ENCODE results near the gene PTPN6.

PTPN6 gene

GRCh38 chr12:6952121-6952862 is 1.1 kb downstream of the PTPN6 start:
- Mint-ChIP-seq H3K4me3 (peak overlapping the region; percentile 98), H3K27me3 (ENCODE audit: low read depth) (no peaks in the 10 kb centered on the region), H3K27ac (peak overlapping the region; percentile 93), H3K9me3 (no peaks in the 10 kb centered on the region), H3K4me1 (ENCODE audit: low read depth) (peaks cover 69% of the 10 kb centered on the region), H3K36me3 (ENCODE audit: low read depth) (peaks cover 54% of the 10 kb centered on the region)
- no peak for DNase-seq (ENCODE audit: low spot score)

GRCh38 chr12:6952863-6953441 is 1.8 kb downstream of the PTPN6 start:
- H3K4me1 Mint-ChIP-seq (ENCODE audit: low read depth), result peaks cover 66% of the 10 kb centered on the region
- H3K9me3 Mint-ChIP-seq, result no peaks in the 10 kb centered on the region
- H3K4me3 Mint-ChIP-seq, result peak overlapping the region; percentile 98
- H3K27me3 Mint-ChIP-seq (ENCODE audit: low read depth), result no peaks in the 10 kb centered on the region
- DNase-seq (ENCODE audit: low spot score), result no peak
- peaks cover 57% of the 10 kb centered on the region for H3K36me3 Mint-ChIP-seq (ENCODE audit: low read depth)
- peak overlapping the region; percentile 93 for H3K27ac Mint-ChIP-seq

GRCh38 chr12:6953442-6954315 is 2.5 kb downstream of the PTPN6 start:
- Mint-ChIP-seq H3K4me3 (peak overlapping the region; percentile 98), H3K27me3 (ENCODE audit: low read depth) (no peaks in the 10 kb centered on the region), H3K9me3 (no peaks in the 10 kb centered on the region), H3K36me3 (ENCODE audit: low read depth) (peaks cover 64% of the 10 kb centered on the region), H3K4me1 (ENCODE audit: low read depth) (peaks cover 69% of the 10 kb centered on the region), H3K27ac (peak overlapping the region; percentile 93)
- peak; percentile 84 for DNase-seq (ENCODE audit: low spot score)

GRCh38 chr12:6954316-6955107 is 3.4 kb downstream of the PTPN6 start:
- Mint-ChIP-seq H3K36me3 (ENCODE audit: low read depth) (peaks cover 73% of the 10 kb centered on the region), H3K4me3 (peak overlapping the region; percentile 98), H3K27ac (peak overlapping the region; percentile 93), H3K27me3 (ENCODE audit: low read depth) (no peaks in the 10 kb centered on the region), H3K4me1 (ENCODE audit: low read depth) (peaks cover 70% of the 10 kb centered on the region), H3K9me3 (no peaks in the 10 kb centered on the region)
- no peak for DNase-seq (ENCODE audit: low spot score)

- DNase-seq (ENCODE audit: low spot score), result no peak
- Mint-ChIP-seq H3K27ac (peak overlapping the region; percentile 93), H3K4me1 (ENCODE audit: low read depth) (peaks cover 65% of the 10 kb centered on the region), H3K4me3 (peak overlapping the region; percentile 98), H3K36me3 (ENCODE audit: low read depth) (peaks cover 78% of the 10 kb centered on the region), H3K9me3 (no peaks in the 10 kb centered on the region), H3K27me3 (ENCODE audit: low read depth) (no peaks in the 10 kb centered on the region)
These were observed 4.2 kb downstream of the PTPN6 start for GRCh38 chr12:6955108-6956020.

- Mint-ChIP-seq H3K4me1 (ENCODE audit: low read depth) (peaks cover 65% of the 10 kb centered on the region), H3K27me3 (ENCODE audit: low read depth) (no peaks in the 10 kb centered on the region), H3K4me3 (peak overlapping the region; percentile 59), H3K9me3 (no peaks in the 10 kb centered on the region), H3K36me3 (ENCODE audit: low read depth) (peaks cover 82% of the 10 kb centered on the region), H3K27ac (peak overlapping the region; percentile 83)
- DNase-seq (ENCODE audit: low spot score), result no peak
These were observed 5.0 kb downstream of the PTPN6 start for GRCh38 chr12:6956021-6956727.

GRCh38 chr12:6957151-6957701 is 6.1 kb downstream of the PTPN6 start:
- no peak for DNase-seq (ENCODE audit: low spot score)
- no peaks in the 10 kb centered on the region for H3K9me3 Mint-ChIP-seq

GRCh38 chr12:6957741-6958608 is 6.8 kb downstream of the PTPN6 start:
- H3K9me3 Mint-ChIP-seq, result no peaks in the 10 kb centered on the region

More at GRCh38 chr12:6957151-6957701, 6.1 kb downstream of the PTPN6 start:
- Mint-ChIP-seq H3K4me1 (ENCODE audit: low read depth) (peaks cover 76% of the 10 kb centered on the region), H3K36me3 (ENCODE audit: low read depth) (peaks cover 85% of the 10 kb centered on the region), H3K27ac (peak overlapping the region; percentile 83), H3K4me3 (peak overlapping the region; percentile 59), H3K27me3 (ENCODE audit: low read depth) (no peaks in the 10 kb centered on the region)

GRCh38 chr12:6958609-6959057 is 7.5 kb downstream of the PTPN6 start:
- no peak for DNase-seq (ENCODE audit: low spot score)
- Mint-ChIP-seq H3K4me3 (peak overlapping the region; percentile 85), H3K9me3 (no peaks in the 10 kb centered on the region), H3K27ac (peak overlapping the region; percentile 97), H3K4me1 (ENCODE audit: low read depth) (peaks cover 70% of the 10 kb centered on the region), H3K36me3 (ENCODE audit: low read depth) (peaks cover 74% of the 10 kb centered on the region), H3K27me3 (ENCODE audit: low read depth) (no peaks in the 10 kb centered on the region)

More at GRCh38 chr12:6957741-6958608, 6.8 kb downstream of the PTPN6 start:
- H3K4me1 Mint-ChIP-seq (ENCODE audit: low read depth), result peaks cover 74% of the 10 kb centered on the region
- DNase-seq (ENCODE audit: low spot score), result no peak
- H3K4me3 Mint-ChIP-seq, result peak overlapping the region; percentile 85
- H3K36me3 Mint-ChIP-seq (ENCODE audit: low read depth), result peaks cover 79% of the 10 kb centered on the region
- peak overlapping the region; percentile 97 for H3K27ac Mint-ChIP-seq
- no peaks in the 10 kb centered on the region for H3K27me3 Mint-ChIP-seq (ENCODE audit: low read depth)

- DNase-seq (ENCODE audit: low spot score), result peak; percentile 75
- Mint-ChIP-seq H3K4me3 (peak overlapping the region; percentile 85), H3K36me3 (ENCODE audit: low read depth) (peaks cover 69% of the 10 kb centered on the region), H3K4me1 (ENCODE audit: low read depth) (peaks cover 66% of the 10 kb centered on the region), H3K27me3 (ENCODE audit: low read depth) (no peaks in the 10 kb centered on the region), H3K27ac (peak overlapping the region; percentile 97), H3K9me3 (no peaks in the 10 kb centered on the region)
These were observed 8.1 kb downstream of the PTPN6 start for GRCh38 chr12:6959058-6959804.

Data from T-helper 2 cell treated with Interferon-gamma antibody and Interleukin-4, amounts not matched to agents 5 μg/mL and 100 μg/mL, for 36 hours (primary cell).